ENCODE results near the gene CEP112.

- TF ChIP-seq CTCF (IDR thresholded peaks at IDR 0.05) (no peak), POLR2AphosphoS5 (IDR thresholded peaks at IDR 0.05; ENCODE audit: insufficient read depth in 1 of 2, low read depth in 1 of 2) (no peak), POLR2A (IDR thresholded peaks at IDR 0.05) (no peak)
These were observed 24.6 kb downstream of the CEP112 start for GRCh38 chr17:66167189-66167815.

Data from vagina (tissue), 2 donors.